ENCODE results near the gene CTTN.

CTTN gene

DNA sequence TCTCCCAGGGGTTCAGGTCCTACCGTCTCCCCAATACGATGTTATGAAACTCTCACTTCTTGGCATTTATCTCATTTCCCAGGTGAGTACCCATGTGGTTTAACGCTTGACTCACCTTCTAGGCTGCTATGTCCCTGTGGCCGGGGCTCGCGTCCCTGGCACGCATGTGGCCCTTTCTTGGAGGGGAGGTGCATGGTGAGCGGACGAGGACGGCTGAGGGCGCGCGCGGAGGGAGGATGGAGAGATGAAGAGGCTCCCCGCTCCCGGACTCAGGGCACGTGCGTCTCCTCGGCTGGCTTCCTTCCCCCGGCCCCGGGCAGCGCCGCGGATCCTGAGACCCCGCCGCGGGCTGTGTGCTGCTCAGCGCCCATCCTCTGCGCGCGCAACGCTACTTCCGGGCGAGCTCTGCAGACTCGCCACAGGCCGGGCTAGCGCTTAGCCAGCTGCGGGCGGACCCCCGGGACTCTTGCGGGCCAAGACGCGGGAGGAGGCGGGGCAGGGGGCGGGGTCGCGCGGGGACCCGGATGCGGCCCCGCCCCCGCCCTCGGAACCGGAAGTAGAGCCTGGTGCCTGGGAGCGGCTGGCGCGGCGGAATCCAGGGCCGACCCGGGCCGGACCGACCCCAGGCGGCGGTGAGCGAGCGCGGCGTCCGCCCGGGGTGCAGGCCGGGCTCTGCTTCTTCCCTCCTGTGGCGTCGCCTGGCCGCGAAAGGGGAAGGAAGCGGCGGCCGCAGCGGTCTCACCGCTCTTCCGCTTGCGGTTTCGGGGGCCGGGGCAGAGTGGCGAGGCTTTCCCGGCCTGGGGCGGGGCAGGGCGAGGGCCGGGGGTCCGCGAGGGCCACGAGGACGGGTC is at the start of gene CTTN:
Gene CTTN (plus strand): TSS at position 547 of the 851 bp plus-strand sequence. CDS start 8,769 bp downstream, outside the sequence.
- DNase-seq = peak; percentile 92

DNA sequence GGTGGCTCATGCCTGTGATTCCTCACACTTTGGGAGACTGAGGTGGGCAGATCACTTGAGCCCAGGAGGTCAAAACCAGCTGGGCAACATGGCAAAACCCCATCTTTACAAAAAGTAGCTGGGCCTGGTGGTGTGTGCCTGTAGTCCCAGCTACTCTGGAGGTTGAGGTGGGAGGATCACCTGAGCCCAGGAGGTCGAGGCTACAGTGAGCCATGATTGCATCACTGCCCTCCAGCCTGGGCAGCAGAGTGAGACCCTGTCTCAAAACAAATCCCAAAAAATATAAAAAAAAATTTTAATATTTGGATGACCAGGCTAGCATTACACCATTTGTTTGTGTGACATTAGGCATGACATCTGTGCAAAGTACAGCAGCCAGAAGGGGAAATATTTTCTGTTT is 49.7 kb upstream of the CTTN start:
- DNase-seq = no peak

DNA sequence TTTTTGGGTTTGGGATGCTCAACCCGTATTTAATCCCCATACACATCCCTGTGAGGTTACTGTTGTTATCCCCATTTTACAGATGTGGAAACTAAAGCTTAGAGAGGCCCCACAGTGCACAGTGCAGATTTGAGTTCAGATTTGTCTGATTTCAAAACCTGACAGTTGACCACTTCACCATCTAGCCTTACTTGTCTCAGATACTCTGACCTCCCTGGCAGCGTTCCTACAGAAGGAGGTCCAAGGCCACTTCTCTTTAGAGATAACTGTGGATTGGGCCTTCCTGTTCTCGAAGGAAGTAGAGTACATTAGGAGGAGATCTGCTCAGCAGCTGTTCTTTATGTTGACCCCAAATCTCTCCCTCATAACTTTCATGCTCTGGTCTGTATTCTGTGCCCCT is 46.7 kb upstream of the CTTN start:
- DNase-seq = no peak

DNA sequence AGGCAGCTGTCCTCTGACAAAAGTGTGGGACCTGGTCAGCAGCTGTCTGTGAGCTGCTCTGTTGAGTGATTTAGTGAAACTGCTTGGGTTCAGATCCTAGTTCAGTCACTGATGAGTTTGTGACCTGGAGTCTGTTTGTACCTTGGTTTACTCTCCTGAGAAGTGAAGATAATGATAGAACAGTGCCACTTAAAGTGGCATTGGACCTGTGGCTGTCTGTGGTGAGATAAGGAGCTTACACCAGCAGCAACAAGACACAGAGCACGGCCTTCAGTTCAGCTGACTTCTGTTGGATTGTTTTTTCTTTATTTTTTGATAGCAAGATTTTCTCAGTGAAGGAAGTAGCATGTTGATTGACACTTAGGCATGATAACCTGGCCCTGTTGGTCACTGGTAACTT is 46.2 kb upstream of the CTTN start:
- DNase-seq = no peak

DNA sequence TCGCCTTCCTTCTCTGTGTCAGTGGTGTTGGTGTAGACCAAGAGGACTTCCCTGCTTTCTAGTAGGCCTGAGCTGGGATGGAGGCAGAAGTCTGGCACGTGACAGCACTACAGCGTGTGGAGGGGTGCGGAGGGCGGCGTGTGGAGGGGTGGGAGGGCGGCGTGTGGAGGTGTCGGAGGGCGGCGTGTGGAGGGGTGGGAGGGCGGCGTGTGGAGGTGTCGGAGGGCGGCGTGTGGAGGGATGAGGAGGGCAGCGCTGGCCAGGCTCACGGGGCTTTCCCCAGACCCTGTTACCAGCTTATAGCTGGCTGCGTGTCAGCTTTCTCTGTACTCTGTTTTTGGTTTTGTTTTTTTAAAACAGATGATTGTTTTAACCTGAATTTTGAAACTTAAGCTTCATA is 45.7 kb upstream of the CTTN start:
- no peak for DNase-seq

DNA sequence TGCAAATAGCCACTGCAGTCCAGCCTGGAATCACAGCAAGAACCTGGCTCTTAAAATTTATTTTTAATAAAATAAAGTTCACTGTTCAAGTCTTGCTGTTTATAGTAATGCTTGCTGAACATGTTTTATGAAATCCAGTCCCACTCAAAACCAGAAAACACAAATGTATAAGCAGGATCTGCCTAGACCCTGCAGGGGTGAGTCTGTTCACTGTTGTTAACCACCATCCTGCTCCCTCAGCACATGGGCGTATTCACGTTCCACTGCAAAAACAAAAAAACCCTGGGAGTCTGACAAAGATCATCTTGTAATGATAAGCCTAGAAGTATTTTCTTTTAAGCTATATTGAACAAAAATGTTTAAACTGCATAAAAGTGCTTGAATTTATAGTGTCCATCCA is 45.0 kb upstream of the CTTN start:
- no peak for DNase-seq

DNA sequence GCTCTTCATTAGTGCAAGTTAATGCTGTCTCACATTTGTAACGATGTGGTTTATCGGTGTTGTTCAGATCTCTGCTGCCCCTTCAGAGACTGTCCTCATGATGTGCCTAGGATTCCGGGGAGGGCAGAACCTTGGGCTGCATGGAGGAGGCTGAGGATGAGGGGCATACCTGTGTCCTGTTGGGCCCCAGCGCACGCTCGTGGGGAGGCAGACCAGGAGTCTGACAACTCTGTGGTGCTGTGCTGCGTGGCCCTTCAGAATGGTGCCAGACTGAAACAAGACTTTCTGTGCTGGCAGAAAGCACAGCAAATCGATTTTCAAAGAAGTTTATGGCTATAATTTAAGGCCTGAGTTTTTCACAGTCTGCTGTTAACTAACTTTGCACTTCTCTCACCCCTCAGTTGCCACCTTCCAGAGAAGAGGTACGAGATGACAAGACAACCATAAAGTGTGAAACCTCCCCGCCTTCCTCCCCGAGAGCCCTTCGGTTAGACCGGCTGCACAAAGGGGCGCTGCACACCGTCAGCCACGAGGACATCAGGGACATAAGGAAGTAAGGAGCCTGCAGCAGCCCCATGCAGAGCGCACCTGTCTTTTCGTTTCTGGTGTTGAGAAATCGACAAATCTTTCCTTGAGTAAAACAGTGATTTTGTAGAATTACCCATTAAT is 44.3 kb upstream of the CTTN start:
- DNase-seq = no peak

DNA sequence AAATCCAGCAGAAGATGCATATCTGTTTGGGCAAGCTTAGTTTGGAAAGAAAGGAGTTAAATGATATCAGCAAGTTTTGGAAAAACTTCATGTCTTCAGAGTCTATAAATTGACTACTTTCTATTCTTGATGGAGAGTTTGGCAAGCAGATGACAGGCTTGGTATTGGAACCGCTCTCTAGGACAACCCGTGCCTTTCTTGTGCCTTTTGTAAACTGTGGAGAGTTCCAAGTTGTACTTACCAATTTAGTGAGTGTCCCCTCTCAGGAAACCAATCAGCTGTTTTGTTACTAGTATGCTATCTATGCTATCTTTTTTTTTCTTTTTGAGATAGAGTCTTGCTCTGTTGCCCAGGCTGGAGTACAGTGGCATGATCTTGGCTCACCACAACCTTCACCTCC is 43.7 kb upstream of the CTTN start:
- DNase-seq = no peak

DNA sequence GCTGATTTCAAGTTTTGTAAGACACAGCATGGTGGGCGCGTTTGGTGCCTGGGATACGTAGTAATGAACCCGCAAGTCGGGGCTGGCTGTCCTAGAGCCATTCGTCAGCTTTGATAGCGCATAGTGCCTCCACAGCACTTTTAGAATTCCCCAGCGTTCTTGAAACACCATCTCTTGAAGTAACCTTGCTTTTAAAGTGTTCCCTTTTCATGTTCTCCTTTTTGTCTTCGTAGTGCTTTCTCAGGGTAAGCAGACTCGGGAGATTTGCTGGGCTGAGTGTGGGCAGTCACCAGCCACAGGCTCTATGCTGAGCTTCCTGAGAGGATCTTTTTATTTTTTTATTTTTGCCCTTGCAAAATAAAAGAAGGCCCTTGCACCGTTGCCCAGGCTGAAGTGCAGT is 39.6 kb upstream of the CTTN start:
- no peak for DNase-seq

DNA sequence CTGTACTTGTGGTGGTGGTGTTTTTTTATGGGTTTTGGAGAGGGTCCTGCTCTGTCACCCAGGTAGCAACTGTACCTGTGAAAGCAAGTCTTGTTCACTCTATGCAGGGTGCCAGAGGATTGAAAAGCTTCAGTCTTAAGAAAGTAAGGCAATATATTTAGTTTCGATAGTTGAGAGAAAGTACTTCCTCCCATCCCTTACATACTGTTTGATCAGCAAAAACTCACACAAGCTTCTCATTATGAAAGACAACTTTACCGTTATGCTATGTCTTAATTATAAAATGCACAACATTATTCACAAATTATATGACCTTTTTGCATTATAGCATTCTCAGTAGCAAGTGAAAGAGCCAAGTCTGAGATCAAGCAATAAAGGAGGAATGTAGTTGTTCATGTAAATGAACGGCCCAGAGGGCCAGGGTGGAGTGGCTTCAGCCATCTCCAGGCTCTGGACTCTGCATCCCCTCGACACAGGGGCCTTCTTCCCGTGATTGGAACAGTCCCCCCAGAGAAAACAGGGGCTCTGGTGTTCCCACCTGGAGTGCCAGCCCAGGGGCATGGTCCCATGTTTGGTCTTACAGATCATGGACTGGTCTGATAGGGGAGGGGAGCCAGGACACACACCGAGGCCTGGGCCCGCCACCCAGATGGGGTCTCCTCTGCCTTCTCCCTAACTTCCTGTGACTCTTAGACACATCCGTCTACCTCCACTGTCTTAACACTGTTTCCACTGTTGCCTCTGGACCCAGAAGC is 38.7 kb upstream of the CTTN start:
- DNase-seq = no peak

DNA sequence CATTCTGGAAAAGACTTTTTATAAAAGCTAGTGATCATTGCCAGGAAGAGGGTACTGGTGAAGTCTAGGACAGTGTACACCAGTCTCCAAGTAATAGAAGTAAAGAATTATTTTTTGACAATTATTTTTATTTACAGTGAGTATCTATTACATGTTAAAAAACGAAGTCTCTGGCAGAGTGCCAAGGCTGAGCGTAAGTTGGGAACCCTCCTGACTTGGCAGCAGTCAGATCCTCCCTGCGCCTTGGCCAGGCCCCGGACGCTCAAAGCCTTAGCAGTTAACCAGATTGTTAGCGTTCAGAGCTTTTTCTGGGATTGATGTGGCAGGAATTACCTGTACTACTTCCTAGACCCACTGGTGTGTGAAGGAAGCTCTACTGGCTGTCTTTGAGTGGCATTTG is 38.1 kb upstream of the CTTN start:
- DNase-seq = no peak

DNA sequence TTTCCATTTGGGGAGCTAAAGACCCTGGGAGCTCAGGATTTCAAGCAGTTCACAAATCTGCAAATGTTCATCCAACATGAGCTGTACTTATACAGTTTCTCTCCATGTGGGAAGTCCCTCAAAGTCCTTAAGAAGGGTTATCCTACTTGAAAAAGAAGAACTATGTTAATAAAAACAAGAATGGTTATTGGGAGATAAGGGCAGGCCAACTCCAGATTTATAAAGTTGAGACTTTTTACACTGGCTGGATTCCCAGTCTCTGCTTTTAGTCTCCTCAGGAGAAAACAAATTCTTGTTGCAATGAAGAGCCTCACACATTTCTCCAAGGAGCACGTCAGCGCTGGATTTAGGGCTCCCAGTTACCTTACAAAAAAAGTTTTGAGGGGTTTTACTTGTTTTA is 34.2 kb upstream of the CTTN start:
- DNase-seq = no peak

DNA sequence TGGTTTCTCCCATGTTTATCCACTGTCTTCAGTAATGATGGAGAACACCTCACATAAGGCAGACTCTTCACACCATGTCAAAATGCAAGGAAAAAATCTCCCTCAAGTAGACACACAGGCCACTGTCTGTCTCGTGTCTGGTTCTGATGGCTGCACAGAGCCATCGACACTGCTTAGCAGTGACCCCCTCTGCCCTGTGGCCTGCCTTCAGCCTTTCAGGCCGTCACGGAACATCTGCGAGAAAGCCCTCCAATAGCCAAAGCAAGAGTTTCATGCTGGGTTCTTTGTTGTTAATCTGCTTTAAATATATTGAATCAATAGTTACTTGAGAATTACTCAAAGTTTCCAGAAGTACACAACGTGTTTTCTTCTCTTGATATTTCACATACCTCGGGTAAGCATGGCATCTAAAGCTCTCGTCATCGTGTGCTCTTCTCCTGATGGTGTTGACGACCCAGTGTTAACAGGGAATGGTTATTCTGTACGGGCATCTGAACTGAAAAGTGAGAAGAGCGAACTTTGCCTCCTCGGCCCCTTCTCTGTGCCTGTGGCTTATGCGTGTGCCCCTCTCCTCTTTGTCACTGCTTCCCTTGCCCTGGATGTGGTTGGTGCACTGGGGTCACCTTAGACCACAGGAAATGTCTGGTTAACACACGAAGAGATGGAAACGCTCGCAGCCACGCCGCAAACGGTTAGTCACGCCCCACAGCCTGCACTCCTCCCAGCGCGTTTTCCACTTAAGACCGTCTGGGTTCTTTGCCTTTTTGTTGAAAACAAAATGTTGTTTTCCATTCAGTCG is 33.4 kb upstream of the CTTN start:
- DNase-seq = no peak

DNA sequence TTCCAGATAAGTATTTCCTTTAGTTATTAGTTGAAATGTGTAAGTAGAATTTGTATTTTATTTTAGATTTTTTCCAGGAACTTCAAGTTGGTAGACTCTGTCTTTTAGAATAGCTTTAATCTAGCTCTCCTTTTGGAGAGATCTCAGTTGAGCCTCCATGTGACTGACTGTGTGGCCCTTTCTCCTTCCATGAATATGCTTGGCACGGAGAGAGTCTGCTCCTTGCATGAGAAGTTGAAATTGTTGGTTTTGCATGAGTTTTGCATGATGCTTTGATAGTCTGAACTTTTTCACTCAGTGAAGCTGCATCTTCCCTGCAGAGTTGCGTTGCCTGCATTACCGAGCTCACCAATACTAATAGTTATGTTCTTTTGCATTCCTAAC is 32.8 kb upstream of the CTTN start:
- DNase-seq = no peak

DNA sequence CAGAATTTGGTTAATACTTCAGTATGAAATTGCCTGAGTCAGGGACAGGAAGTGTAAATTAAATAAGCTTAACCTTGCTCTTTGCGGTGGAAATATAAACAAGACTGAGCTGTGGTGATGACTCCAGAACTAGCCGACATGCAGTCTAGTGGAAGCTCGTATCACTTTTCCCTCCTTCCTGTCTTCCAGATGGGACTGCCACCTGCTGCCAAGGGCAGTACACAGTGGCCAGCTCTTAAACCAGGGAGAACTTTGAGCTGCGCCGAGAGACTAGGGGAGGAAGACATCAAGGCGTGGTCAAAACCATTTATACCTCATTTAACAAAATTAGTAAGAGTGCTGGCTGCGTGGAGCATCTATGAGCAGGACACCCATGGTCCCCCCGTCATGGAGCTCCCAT is 31.3 kb upstream of the CTTN start:
- DNase-seq = no peak

DNA sequence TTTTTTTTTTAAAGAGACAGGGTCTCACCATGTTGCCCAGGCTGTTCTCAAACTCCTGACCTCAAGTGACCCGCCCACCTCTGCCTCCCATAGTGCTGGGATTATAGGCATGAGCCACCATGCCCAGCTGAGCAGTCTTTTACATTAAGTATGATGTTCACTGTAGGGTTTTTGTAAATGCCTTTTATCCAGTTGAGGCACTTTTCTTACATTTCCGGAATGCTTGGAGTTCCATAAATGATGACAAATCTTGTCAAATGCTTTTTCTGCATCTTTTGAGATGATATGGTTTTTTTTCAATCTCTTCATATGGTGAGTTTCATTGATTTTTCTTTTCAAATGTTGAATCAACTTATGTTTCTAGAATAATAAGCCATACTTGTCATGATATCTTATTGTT is 29.4 kb upstream of the CTTN start:
- DNase-seq = no peak

DNA sequence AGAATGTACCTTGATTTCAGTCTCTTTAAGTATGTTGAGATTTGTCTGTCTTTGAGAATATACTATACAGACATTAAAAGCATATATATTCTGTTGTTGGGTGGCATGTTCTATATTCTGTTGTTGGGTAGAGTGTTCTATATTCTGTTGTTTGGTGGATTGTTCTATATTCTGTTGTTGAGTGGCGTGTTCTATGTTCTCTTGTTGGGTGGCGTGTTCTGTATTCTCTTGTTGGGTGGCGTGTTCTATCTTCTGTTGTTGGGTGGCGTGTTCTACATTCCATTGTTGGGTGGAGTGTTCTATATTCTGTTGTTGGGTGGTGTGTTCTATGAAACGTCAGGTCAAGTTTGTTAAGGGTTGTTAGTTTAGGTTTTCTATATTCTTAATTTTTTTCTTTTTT is 27.1 kb upstream of the CTTN start:
- DNase-seq = no peak

DNA sequence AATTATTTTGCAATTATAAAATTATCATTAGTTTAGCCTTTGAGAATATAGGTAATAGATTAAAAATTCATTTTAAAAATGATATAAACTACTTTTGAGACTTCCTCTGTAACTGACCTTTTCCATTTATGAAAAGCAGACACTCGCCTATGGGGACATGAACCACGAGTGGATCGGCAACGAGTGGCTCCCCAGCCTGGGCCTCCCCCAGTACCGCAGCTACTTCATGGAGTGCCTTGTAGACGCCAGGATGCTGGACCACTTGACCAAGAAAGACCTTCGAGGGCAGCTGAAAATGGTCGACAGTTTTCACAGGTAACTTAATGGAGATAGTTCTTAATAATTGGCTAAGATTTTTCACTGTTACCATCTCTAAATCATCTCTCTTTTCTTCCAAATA is 26.3 kb upstream of the CTTN start:
- no peak for DNase-seq

DNA sequence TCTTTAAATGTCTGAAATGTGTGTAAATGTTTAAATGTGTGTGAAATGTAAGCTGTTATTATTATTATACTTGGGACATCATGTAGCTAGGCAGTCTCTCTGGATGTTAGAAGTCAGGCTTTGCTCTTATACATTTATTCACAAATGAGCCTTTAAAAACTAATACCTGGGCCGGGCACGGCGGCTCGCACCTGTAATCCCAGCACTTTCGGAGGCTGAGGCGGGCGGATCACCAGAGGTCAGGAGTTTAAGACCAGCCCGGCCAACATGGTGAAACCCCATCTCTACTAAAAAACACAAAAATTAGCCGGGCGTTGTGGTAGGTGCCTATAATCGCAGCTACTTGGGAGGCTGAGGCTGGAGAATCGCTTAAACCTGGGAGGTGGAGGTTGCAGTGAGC is 21.7 kb upstream of the CTTN start:
- DNase-seq = no peak

DNA sequence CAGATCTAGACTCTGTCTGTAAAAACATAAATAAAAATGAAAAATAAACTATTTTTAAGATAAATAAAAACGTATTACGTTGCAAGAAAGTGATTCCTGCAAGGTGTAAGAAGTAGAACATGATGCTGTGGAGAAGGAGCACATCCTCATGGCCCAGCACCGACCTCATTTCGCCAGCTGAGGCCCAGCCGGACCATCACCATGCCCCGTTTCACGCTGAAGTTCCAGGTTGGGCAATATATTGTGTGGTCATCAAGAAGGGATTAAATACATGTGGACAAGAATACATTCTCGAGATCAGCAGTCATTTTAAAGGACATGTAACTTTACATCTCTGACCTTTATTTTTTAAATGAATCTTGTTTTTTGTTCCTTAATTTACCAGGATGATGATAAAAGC is 20.7 kb upstream of the CTTN start:
- no peak for DNase-seq

DNA sequence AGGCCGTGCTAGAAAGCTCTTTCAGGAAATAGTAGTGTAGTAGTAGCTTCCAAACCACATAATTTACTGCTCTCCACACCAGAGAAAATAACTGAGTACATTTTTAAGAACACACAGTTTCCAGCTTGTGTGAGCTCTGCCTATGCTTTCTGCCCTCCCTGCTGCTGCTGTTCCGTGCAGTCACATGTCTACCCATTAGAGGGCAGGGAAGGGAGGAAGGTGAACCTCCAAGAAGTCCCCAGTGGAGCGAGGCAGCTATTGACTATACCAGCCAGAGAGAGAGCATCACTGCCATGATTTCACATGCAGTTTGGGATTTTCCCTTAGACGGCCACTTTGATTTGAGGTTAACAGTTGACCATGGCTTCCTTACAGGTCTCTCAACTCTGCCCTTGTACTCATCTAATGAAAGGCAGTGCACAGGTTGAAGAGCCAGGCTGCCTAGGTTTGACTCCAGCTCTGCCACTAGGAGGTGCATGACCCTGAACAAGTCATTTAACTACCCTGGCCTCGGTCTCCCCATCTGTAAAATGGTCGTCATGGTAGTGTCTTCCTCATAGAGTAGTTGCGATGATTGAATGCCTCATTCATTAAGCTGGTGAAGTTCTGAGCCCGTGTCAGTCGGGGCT is 19.7 kb upstream of the CTTN start:
- DNase-seq = no peak

DNA sequence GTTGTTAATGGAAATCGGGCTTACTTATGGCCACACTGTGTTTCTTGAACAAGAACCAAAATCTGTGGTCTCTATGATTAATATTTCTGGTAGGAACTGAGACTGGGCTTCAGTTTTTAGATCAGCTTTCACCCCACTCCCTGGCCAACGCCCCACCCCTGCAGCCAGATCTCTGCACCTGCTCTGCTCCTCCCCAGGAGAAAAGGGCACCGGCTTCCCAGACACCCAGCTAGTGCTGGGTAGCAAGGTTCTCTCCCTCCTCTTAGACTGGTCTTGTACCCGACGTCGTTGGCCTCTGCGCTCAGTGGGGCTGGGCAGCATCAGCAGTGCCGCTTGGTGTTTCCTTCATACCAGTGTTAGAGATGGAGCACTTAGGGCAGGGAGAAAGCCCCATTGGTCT is 17.0 kb upstream of the CTTN start:
- no peak for DNase-seq
